ENCODE results near the gene USP43. TPM values are rescaled to one million over a fixed set of nuclear protein-coding genes. Genes with fewer than 3 reads are reported as not detected.

USP43 gene
- total and polyA plus RNA-seq, 5 donors from 2014 or later = not detected

DNA sequence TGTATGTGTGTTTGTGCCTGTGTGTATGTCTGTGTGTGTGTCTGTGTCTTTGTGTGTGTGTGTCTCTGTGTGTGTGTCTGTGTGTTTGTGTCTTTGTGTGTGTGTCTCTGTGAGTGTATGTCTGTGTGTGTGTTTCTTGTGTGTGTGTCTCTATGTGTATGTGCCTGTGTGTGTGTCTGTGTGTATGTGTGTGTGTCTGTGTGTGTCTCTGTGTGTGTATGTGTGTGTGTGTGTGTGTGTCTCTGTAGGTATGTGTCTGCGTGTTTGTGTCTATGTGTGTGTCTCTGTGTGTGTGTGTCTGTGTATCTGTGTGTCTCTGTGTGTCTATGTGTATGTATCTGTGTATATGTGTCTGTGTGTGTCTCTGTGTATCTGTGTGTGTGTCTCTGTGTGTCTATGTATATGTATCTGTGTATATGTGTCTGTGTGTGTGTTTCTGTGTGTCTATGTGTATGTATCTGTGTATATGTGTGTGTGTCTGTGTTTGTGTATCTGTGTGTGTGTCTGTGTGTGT, 70.2 kb downstream of the USP43 start:
- Mint-ChIP-seq H3K36me3 (no peaks in the 10 kb centered on the region), H3K27me3 (no peaks in the 10 kb centered on the region), H3K4me1 (no peaks in the 10 kb centered on the region), H3K27ac (no peak overlapping the region), H3K9me3 (peaks cover 0 to 1% (median 0%) of the 10 kb centered on the region in 7 donors), H3K4me3 (no peak overlapping the region)
- DNase-seq (no peak), ATAC-seq (ENCODE audit: low read depth in 2 of 2) (no peak)
- no peaks in the 10 kb centered on the region for H3K27me3 ChIP-seq (ENCODE audit: control insufficient read depth, insufficient read depth, low read length)
- no peaks in the 10 kb centered on the region for H3K4me1 ChIP-seq (ENCODE audit: control insufficient read depth, insufficient read depth, low read length, poor library complexity, severe bottlenecking)
- no peak overlapping the region for H3K4me3 ChIP-seq (ENCODE audit: low read depth, low read length)
- no peaks in the 10 kb centered on the region for H3K36me3 ChIP-seq (ENCODE audit: control insufficient read depth, insufficient read depth, low read length)
- no peaks in the 10 kb centered on the region for H3K9me3 ChIP-seq (ENCODE audit: control insufficient read depth in 2 of 2, low read length in 2 of 2)
- H3K27ac ChIP-seq (ENCODE audit: insufficient read depth, low read length, poor library complexity, severe bottlenecking) = no peak overlapping the region

DNA sequence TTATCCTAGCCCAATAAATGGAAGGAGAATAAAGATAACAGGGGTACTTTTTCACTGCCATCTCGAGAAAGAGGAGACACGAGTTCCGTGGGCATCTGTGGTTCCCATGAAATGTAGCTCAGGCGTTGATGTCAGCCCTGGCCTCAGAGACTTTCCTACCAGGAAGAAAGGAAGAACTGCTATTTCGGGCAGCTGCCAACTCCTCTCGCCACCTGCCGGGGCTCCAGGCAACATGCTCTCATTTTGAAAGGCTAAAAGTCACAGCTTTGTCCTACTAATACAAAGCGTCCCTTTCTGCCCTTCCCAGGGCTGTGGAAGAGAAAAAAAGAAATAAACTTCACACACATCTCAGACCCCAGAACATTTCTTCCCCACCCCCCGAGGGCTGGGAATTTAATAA, 80.3 kb downstream of the USP43 start:
- Mint-ChIP-seq H3K9me3 (peaks cover 0 to 5% (median 0%) of the 10 kb centered on the region in 7 donors), H3K27ac (no peak overlapping the region), H3K27me3 (peaks cover 4% of the 10 kb centered on the region), H3K36me3 (no peaks in the 10 kb centered on the region), H3K4me1 (no peaks in the 10 kb centered on the region), H3K4me3 (no peak overlapping the region)
- ATAC-seq (ENCODE audit: low read depth in 2 of 2) (no peak), DNase-seq (no peak)
- H3K27ac ChIP-seq (ENCODE audit: insufficient read depth, low read length, poor library complexity, severe bottlenecking) = no peak overlapping the region
- no peak overlapping the region for H3K4me3 ChIP-seq (ENCODE audit: low read depth, low read length)
- H3K4me1 ChIP-seq (ENCODE audit: control insufficient read depth, insufficient read depth, low read length, poor library complexity, severe bottlenecking) = no peaks in the 10 kb centered on the region
- no peaks in the 10 kb centered on the region for H3K27me3 ChIP-seq (ENCODE audit: control insufficient read depth, insufficient read depth, low read length)
- no peaks in the 10 kb centered on the region for H3K9me3 ChIP-seq (ENCODE audit: control insufficient read depth in 2 of 2, low read length in 2 of 2)
- no peaks in the 10 kb centered on the region for H3K36me3 ChIP-seq (ENCODE audit: control insufficient read depth, insufficient read depth, low read length)

DNA sequence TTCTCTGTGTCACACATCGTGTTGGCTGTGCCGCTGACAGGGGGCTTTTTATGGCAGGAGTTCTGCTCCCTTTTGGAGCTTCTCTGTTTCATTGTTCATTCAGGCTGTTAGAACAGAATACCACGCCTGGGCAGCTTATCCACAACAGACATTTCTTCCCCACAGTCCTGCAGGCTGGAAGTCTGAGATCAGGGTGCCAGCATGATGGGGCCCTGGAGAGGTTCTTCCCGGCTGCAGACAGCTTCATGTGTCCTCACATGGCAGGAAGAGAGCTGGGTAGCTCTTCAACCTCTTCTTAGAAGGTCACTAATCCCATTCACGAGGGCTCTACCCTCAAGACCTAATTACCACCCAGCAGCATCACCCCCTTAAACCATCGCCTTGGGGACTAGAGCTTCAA, 81.0 kb downstream of the USP43 start:
- no peaks in the 10 kb centered on the region for H3K36me3 Mint-ChIP-seq
- H3K9me3 ChIP-seq (ENCODE audit: control insufficient read depth in 2 of 2, low read length in 2 of 2) = no peaks in the 10 kb centered on the region
- ATAC-seq (ENCODE audit: low read depth in 2 of 2) (no peak), DNase-seq (no peak)
- peaks cover 4% of the 10 kb centered on the region for H3K27me3 Mint-ChIP-seq
- no peak overlapping the region for H3K27ac Mint-ChIP-seq
- no peaks in the 10 kb centered on the region for H3K36me3 ChIP-seq (ENCODE audit: control insufficient read depth, insufficient read depth, low read length)
- no peak overlapping the region for H3K27ac ChIP-seq (ENCODE audit: insufficient read depth, low read length, poor library complexity, severe bottlenecking)
- H3K4me3 Mint-ChIP-seq = no peak overlapping the region
- H3K27me3 ChIP-seq (ENCODE audit: control insufficient read depth, insufficient read depth, low read length) = no peaks in the 10 kb centered on the region
- H3K4me1 Mint-ChIP-seq = no peaks in the 10 kb centered on the region
- H3K9me3 Mint-ChIP-seq = peaks cover 0 to 5% (median 0%) of the 10 kb centered on the region in 7 donors
- H3K4me1 ChIP-seq (ENCODE audit: control insufficient read depth, insufficient read depth, low read length, poor library complexity, severe bottlenecking) = no peaks in the 10 kb centered on the region
- H3K4me3 ChIP-seq (ENCODE audit: low read depth, low read length) = no peak overlapping the region

DNA sequence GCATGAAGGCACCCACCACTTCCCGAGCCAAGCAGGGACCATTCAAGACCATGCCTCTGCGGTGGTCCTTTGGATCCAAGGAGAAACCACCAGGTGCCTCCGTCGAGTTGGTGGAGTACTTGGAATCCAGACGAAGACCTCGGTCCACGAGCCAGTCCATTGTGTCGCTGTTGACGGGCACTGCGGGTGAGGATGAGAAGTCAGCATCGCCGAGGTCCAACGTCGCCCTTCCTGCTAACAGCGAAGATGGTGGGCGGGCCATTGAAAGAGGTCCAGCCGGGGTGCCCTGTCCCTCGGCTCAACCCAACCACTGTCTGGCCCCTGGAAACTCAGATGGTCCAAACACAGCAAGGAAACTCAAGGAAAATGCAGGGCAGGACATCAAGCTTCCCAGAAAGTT, 82.7 kb downstream of the USP43 start:
- no peaks in the 10 kb centered on the region for H3K4me1 Mint-ChIP-seq

DNA sequence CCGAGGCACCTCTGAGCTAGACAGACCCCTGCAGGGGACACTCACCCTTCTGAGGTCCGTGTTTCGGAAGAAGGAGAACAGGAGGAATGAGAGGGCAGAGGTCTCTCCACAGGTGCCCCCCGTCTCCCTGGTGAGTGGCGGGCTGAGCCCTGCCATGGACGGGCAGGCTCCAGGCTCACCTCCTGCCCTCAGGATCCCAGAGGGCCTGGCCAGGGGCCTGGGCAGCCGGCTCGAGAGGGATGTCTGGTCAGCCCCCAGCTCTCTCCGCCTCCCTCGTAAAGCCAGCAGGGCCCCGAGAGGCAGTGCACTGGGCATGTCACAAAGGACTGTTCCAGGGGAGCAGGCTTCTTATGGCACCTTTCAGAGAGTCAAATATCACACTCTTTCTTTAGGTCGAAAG, 83.2 kb downstream of the USP43 start:
- DNase-seq (no peak), ATAC-seq (ENCODE audit: low read depth in 2 of 2) (no peak)
- no peak overlapping the region for H3K4me3 ChIP-seq (ENCODE audit: low read depth, low read length)
- H3K4me1 ChIP-seq (ENCODE audit: control insufficient read depth, insufficient read depth, low read length, poor library complexity, severe bottlenecking) = no peaks in the 10 kb centered on the region
- no peak overlapping the region for H3K4me3 Mint-ChIP-seq
- H3K27ac ChIP-seq (ENCODE audit: insufficient read depth, low read length, poor library complexity, severe bottlenecking) = no peak overlapping the region
- H3K9me3 ChIP-seq (ENCODE audit: control insufficient read depth in 2 of 2, low read length in 2 of 2) = no peaks in the 10 kb centered on the region
- peaks cover 4% of the 10 kb centered on the region for H3K27me3 Mint-ChIP-seq
- H3K36me3 Mint-ChIP-seq = no peaks in the 10 kb centered on the region
- H3K4me1 Mint-ChIP-seq = no peaks in the 10 kb centered on the region
- H3K27ac Mint-ChIP-seq = no peak overlapping the region
- H3K9me3 Mint-ChIP-seq = peaks cover 0 to 5% (median 0%) of the 10 kb centered on the region in 7 donors
- no peaks in the 10 kb centered on the region for H3K36me3 ChIP-seq (ENCODE audit: control insufficient read depth, insufficient read depth, low read length)
- H3K27me3 ChIP-seq (ENCODE audit: control insufficient read depth, insufficient read depth, low read length) = no peaks in the 10 kb centered on the region

More for the DNA sequence above, 82.7 kb downstream of the USP43 start:
- Histone ChIP-seq H3K4me3 (ENCODE audit: low read depth, low read length) (no peak overlapping the region), H3K4me1 (ENCODE audit: control insufficient read depth, insufficient read depth, low read length, poor library complexity, severe bottlenecking) (no peaks in the 10 kb centered on the region), H3K27ac (ENCODE audit: insufficient read depth, low read length, poor library complexity, severe bottlenecking) (no peak overlapping the region), H3K36me3 (ENCODE audit: control insufficient read depth, insufficient read depth, low read length) (no peaks in the 10 kb centered on the region), H3K9me3 (ENCODE audit: control insufficient read depth in 2 of 2, low read length in 2 of 2) (no peaks in the 10 kb centered on the region), H3K27me3 (ENCODE audit: control insufficient read depth, insufficient read depth, low read length) (no peaks in the 10 kb centered on the region)
- H3K9me3 Mint-ChIP-seq = peaks cover 0 to 5% (median 0%) of the 10 kb centered on the region in 7 donors
- peaks cover 4% of the 10 kb centered on the region for H3K27me3 Mint-ChIP-seq
- no peak for DNase-seq
- H3K27ac Mint-ChIP-seq = no peak overlapping the region
- no peak overlapping the region for H3K4me3 Mint-ChIP-seq
- ATAC-seq (ENCODE audit: low read depth in 2 of 2) = no peak
- no peaks in the 10 kb centered on the region for H3K36me3 Mint-ChIP-seq

DNA sequence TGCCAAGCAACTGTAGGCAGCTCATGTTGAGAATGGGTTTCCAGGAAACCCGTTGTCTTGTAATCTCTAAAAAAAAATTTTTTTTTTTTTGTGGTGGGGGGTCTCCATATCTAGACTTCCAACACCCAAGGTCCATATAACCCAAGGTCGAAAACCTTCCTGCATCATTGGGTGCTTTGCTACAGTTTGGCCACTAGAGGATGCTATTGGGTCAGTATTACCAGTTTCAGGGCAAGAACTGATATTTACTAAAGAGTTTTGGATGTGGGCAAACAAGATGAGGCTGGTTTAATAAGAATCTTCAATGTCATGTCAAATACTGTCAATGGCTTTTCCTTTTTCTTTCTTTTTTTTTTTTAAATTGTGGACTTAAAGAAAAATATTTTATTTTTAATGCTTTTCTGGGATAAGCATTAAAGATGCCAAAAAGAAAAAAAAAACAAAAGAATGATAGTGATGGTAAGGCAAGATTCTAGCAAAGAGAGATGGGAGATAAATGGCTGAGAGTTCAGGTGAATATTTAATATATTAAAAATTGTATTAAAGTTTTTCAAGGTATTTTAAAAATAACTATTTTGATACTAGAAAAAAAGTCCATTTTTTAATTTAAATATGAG, 83.8 kb downstream of the USP43 start:
- Histone ChIP-seq H3K27ac (ENCODE audit: insufficient read depth, low read length, poor library complexity, severe bottlenecking) (no peak overlapping the region), H3K4me1 (ENCODE audit: control insufficient read depth, insufficient read depth, low read length, poor library complexity, severe bottlenecking) (no peaks in the 10 kb centered on the region), H3K4me3 (ENCODE audit: low read depth, low read length) (no peak overlapping the region), H3K36me3 (ENCODE audit: control insufficient read depth, insufficient read depth, low read length) (no peaks in the 10 kb centered on the region), H3K9me3 (ENCODE audit: control insufficient read depth in 2 of 2, low read length in 2 of 2) (no peaks in the 10 kb centered on the region), H3K27me3 (ENCODE audit: control insufficient read depth, insufficient read depth, low read length) (no peaks in the 10 kb centered on the region)
- Mint-ChIP-seq H3K4me3 (no peak overlapping the region), H3K27ac (no peak overlapping the region), H3K9me3 (peaks cover 0 to 5% (median 0%) of the 10 kb centered on the region in 7 donors), H3K4me1 (no peaks in the 10 kb centered on the region), H3K36me3 (no peaks in the 10 kb centered on the region), H3K27me3 (peaks cover 4% of the 10 kb centered on the region)
- peak in 1 of 2 donors; percentile 20 for ATAC-seq (ENCODE audit: low read depth in 2 of 2)
- peak in 2 of 3 donors; percentile 14 to 42 for DNase-seq

DNA sequence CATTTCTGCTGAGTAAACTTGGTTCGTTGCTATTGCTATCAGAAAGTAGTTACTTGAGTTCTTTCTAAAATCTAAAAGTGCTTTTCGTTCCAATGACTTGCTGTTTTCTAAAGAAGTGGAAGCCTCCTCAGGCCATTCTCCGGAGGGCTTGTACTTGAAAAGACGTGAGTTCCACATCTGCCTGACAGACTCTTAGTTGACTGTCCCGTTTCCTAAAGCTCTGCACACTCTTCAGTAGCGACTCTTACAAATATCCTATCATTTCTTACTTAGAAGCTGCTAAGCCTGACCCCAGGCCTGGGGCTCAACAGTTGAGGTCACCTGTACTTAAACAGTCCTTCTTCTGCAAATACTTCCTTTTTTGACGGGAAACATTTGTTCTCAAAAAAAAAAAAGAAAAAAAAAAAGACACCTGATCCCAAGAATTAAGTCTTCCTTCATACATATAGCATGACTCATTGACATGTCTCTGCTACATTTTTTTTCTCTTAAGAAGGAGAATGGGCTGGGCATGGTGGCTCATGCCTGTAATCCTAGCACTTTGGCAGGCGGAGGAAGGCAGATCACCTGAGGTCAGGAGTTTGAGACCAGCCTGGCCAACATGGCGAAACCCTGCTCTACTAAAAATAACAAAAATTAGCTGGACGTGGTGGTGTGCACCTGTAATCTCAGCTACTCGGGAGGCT, 84.6 kb downstream of the USP43 start:
- Mint-ChIP-seq H3K27ac (no peak overlapping the region), H3K9me3 (peaks cover 0 to 5% (median 0%) of the 10 kb centered on the region in 7 donors), H3K4me1 (no peaks in the 10 kb centered on the region), H3K4me3 (no peak overlapping the region), H3K27me3 (peaks cover under 1% of the 10 kb centered on the region), H3K36me3 (no peaks in the 10 kb centered on the region)
- Histone ChIP-seq H3K27me3 (ENCODE audit: control insufficient read depth, insufficient read depth, low read length) (no peaks in the 10 kb centered on the region), H3K9me3 (ENCODE audit: control insufficient read depth in 2 of 2, low read length in 2 of 2) (no peaks in the 10 kb centered on the region), H3K36me3 (ENCODE audit: control insufficient read depth, insufficient read depth, low read length) (no peaks in the 10 kb centered on the region), H3K27ac (ENCODE audit: insufficient read depth, low read length, poor library complexity, severe bottlenecking) (no peak overlapping the region), H3K4me3 (ENCODE audit: low read depth, low read length) (no peak overlapping the region), H3K4me1 (ENCODE audit: control insufficient read depth, insufficient read depth, low read length, poor library complexity, severe bottlenecking) (no peaks in the 10 kb centered on the region)
- no peak for ATAC-seq (ENCODE audit: low read depth in 2 of 2)
- no peak for DNase-seq

DNA sequence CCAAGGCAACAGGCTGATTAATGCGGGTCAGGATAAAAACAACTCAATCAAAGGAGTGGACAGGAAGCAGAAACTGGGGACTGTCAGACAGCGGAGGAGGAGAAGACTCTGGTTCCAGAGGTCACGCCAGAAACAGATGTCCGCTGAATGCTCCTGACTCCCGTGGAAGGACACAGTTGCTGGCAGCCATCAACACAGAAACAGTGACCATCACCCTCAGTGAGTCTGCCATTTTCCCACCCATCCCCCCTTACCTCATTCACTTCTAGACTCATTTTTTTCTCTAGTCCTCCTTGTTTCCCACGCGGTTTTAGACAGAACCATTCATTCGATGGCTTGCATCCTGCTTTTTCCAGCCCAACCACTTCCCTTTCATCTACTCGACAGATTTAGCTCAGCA, 105.2 kb downstream of the USP43 start:
- H3K27me3 Mint-ChIP-seq = peaks cover 19% of the 10 kb centered on the region
- no peak for DNase-seq
- no peak overlapping the region for H3K4me3 ChIP-seq (ENCODE audit: low read depth, low read length)
- H3K9me3 Mint-ChIP-seq = peaks cover 0 to 2% (median 0%) of the 10 kb centered on the region in 7 donors
- no peak overlapping the region for H3K27ac ChIP-seq (ENCODE audit: insufficient read depth, low read length, poor library complexity, severe bottlenecking)
- no peak for ATAC-seq (ENCODE audit: low read depth in 2 of 2)
- no peaks in the 10 kb centered on the region for H3K4me1 Mint-ChIP-seq
- no peaks in the 10 kb centered on the region for H3K36me3 ChIP-seq (ENCODE audit: control insufficient read depth, insufficient read depth, low read length)
- H3K36me3 Mint-ChIP-seq = no peaks in the 10 kb centered on the region
- peaks cover 4% of the 10 kb centered on the region for H3K27me3 ChIP-seq (ENCODE audit: control insufficient read depth, insufficient read depth, low read length)
- H3K9me3 ChIP-seq (ENCODE audit: control insufficient read depth in 2 of 2, low read length in 2 of 2) = no peaks in the 10 kb centered on the region
- H3K4me1 ChIP-seq (ENCODE audit: control insufficient read depth, insufficient read depth, low read length, poor library complexity, severe bottlenecking) = no peaks in the 10 kb centered on the region
- H3K27ac Mint-ChIP-seq = no peak overlapping the region
- no peak overlapping the region for H3K4me3 Mint-ChIP-seq
